Natural killer cell (primary cell): Measurements from ENCODE around the gene GGT6. TPM values are rescaled to one million over a fixed set of nuclear protein-coding genes. Genes with fewer than 3 reads are reported as not detected.

ENCODE experiments used
- ATAC-seq, 3 donors: fragments of 150-1000 bp in 2 of 3; fragments of 200-7000 bp in 1 of 3; cut with Tn5 transposase; 1 replicate in 1 of 3; 2 replicates in 2 of 3; pipeline ENCODE4 v1.10.0; 2021; ENCODE audit warnings: mild to moderate bottlenecking in 2 of 3, moderate library complexity in 2 of 3
- DNase-seq, 2 donors: peaks; one replicate each; pipeline versions ENCODE4 v3.0.0 to v3.0.0-alpha.2; 2013 to 2021; ENCODE audit warnings: mixed read lengths in 1 of 2
- H3K27ac ChIP-seq: one replicate; pipeline ENCODE4 v1.5.1; 2013; ENCODE audit warnings: mild to moderate bottlenecking, low read length
- H3K27me3 ChIP-seq: one replicate; pipeline ENCODE4 v1.6.1; 2013; ENCODE audit warnings: low read length; ENCODE audit not compliant: control insufficient read depth, insufficient read depth
- H3K36me3 ChIP-seq: one replicate; pipeline ENCODE4 v1.6.1; 2013; ENCODE audit warnings: low read length; ENCODE audit not compliant: control insufficient read depth, insufficient read depth
- H3K4me1 ChIP-seq: one replicate; pipeline ENCODE4 v1.6.1; 2013; ENCODE audit warnings: low read length; ENCODE audit not compliant: control insufficient read depth, insufficient read depth
- H3K4me3 ChIP-seq: one replicate; pipeline ENCODE4 v1.5.1; 2013; ENCODE audit warnings: low read length
- H3K9me3 ChIP-seq: one replicate; pipeline ENCODE4 v1.6.1; 2013; ENCODE audit warnings: low read length; ENCODE audit not compliant: control insufficient read depth, insufficient read depth
- H3K27ac Mint-ChIP-seq, 2 donors: one replicate each; pipeline ENCODE4 v1.8.0; 2022; ENCODE audit warnings: mild to moderate bottlenecking in 2 of 2, mixed read lengths in 2 of 2, moderate library complexity in 1 of 2
- H3K27me3 Mint-ChIP-seq, 2 donors: one replicate each; pipeline ENCODE4 v1.8.0; 2022; ENCODE audit warnings: low read depth in 2 of 2, mixed read lengths in 2 of 2
- H3K36me3 Mint-ChIP-seq: one replicate; pipeline ENCODE4 v1.8.0; 2022; ENCODE audit warnings: mixed read lengths
- H3K4me1 Mint-ChIP-seq, 2 donors: one replicate each; pipeline ENCODE4 v1.8.0; 2022; ENCODE audit warnings: mixed read lengths in 2 of 2
- H3K4me3 Mint-ChIP-seq: one replicate; pipeline ENCODE4 v1.8.0; 2022; ENCODE audit warnings: mild to moderate bottlenecking, moderate library complexity, mixed read lengths
- H3K9me3 Mint-ChIP-seq, 2 donors: one replicate each; pipeline ENCODE4 v1.8.0; 2022; ENCODE audit warnings: mixed read lengths in 2 of 2
- CTCF ChIP-seq: fragments of 200-600 bp; IDR thresholded peaks from one replicate; pipeline ENCODE4 v1.8.0; 2022; ENCODE audit warnings: antibody characterized with exemption
- WGBS: methylation state at CpG from one replicate; pipeline ENCODE4 v1.1.7; 2013; ENCODE audit warnings: missing lambda C conversion rate; ENCODE audit not compliant: insufficient coverage; 5-methylcytosine and 5-hydroxymethylcytosine counted together
- intact Hi-C: fragments of 100-400 bp; cut with micrococcal nuclease; formaldehyde crosslinking; loops from one replicate; pipeline ENCODE4 v1.14.2; 2022
- total RNA-seq, 4 donors: library from RNA; stranded (reverse); fragments of 120-200 nt in 1 of 4; gene quantifications; one replicate each; pipeline versions ENCODE4 v1.2.3 to v1.2.4, GENCODE V29; 2013 to 2022

The GGT6 gene
- total RNA-seq, 3 donors from 2014 or later (not counting 1 experiment from before 2014, with no cell fraction given): not detected

DNA sequence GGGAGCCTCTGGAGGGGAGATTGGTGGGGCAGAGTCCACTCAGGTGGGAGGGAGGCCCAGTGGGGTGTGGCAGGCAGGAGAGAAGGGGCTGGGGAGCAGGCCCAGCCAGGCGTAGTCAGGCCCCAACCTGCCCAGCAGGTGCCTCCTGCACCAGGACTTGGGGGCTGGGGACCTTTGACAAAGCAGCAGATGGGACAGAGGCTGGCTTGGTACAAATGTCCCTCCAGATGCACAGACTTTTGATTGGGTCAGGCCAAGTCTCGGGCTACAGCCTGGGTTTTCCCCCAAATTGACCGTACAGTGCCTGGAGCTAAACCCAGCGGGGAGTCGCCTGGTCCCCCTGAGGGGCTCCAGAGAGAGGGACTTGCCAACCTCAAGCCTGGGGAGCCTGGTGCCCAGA, 411 bp downstream of the GGT6 start:
- H3K9me3 ChIP-seq: no peaks in the 10 kb centered on the region
- no peak overlapping the region for H3K27ac ChIP-seq
- H3K27ac Mint-ChIP-seq: no peak overlapping the region
- H3K4me1 ChIP-seq: peaks cover 7% of the 10 kb centered on the region
- H3K36me3 ChIP-seq: no peaks in the 10 kb centered on the region
- intact Hi-C loops: no loop called here
- H3K27me3 Mint-ChIP-seq: no peaks in the 10 kb centered on the region
- H3K27me3 ChIP-seq: no peaks in the 10 kb centered on the region
- no peaks in the 10 kb centered on the region for H3K36me3 Mint-ChIP-seq
- DNase-seq (no peak), ATAC-seq (no peak)
- no peak for TF ChIP-seq CTCF
- H3K4me1 Mint-ChIP-seq: peaks cover 14 to 22% of the 10 kb centered on the region in 2 donors
- H3K9me3 Mint-ChIP-seq: no peaks in the 10 kb centered on the region
- 92% methylated on average over 5 of the region's 5 CpGs for WGBS
- H3K4me3 ChIP-seq: no peak overlapping the region
- no peak overlapping the region for H3K4me3 Mint-ChIP-seq

- Histone ChIP-seq H3K4me1 (peaks cover 14% of the 10 kb centered on the region), H3K27me3 (no peaks in the 10 kb centered on the region), H3K36me3 (no peaks in the 10 kb centered on the region), H3K9me3 (no peaks in the 10 kb centered on the region), H3K27ac (no peak overlapping the region), H3K4me3 (no peak overlapping the region)
- no peak overlapping the region for H3K27ac Mint-ChIP-seq
- intact Hi-C loops: no loop called here
- no peaks in the 10 kb centered on the region for H3K36me3 Mint-ChIP-seq
- 91% methylated on average over 17 of the region's 17 CpGs for WGBS
- DNase-seq (no peak), ATAC-seq (no peak)
- TF ChIP-seq CTCF: no peak
- peaks cover 14 to 29% of the 10 kb centered on the region in 2 donors for H3K4me1 Mint-ChIP-seq
- H3K9me3 Mint-ChIP-seq: no peaks in the 10 kb centered on the region
- no peak overlapping the region for H3K4me3 Mint-ChIP-seq
- H3K27me3 Mint-ChIP-seq: no peaks in the 10 kb centered on the region
Measured at GRCh38 chr17:4559139-4559791, 1.1 kb downstream of the GGT6 start.

- Histone ChIP-seq H3K9me3 (no peaks in the 10 kb centered on the region), H3K27ac (no peak overlapping the region), H3K4me1 (peaks cover 21% of the 10 kb centered on the region), H3K27me3 (no peaks in the 10 kb centered on the region), H3K4me3 (no peak overlapping the region), H3K36me3 (no peaks in the 10 kb centered on the region)
- ATAC-seq (no peak), DNase-seq (no peak)
- Mint-ChIP-seq H3K9me3 (no peaks in the 10 kb centered on the region), H3K27ac (no peak overlapping the region), H3K4me1 (peaks cover 14 to 37% of the 10 kb centered on the region in 2 donors), H3K4me3 (no peak overlapping the region), H3K36me3 (no peaks in the 10 kb centered on the region), H3K27me3 (no peaks in the 10 kb centered on the region)
- no peak for TF ChIP-seq CTCF
- 95% methylated on average over 24 of the region's 24 CpGs for WGBS
- intact Hi-C loops: no loop called here
Measured at GRCh38 chr17:4558347-4558971, 1.9 kb downstream of the GGT6 start.
